Neural crest cell (in vitro differentiated cells): ENCODE results near the gene GPAT2. TPM values are rescaled to one million over a fixed set of nuclear protein-coding genes. Genes with fewer than 3 reads are reported as not detected.
A peak's percentile ranks its signal among the peaks of the same experiment; 100 is the strongest.
"Not testable (repeated sequence)": the region's sequence is repeated elsewhere in the genome, so short reads cannot be mapped to it uniquely, and the experiment has no call there.

Source experiments
- DNase-seq: peaks from one replicate; pipeline ENCODE4 v3.0.0; 2021; ENCODE audit warnings: low read depth, mixed read lengths, low spot score
- H3K27ac Mint-ChIP-seq: one replicate; pipeline ENCODE4 v1.8.0; 2021; ENCODE audit warnings: mild to moderate bottlenecking, mixed read lengths; ENCODE audit not compliant: unreplicated experiment
- H3K27me3 Mint-ChIP-seq: 2 replicates; pipeline ENCODE4 v1.8.0; 2021; ENCODE audit warnings: low read depth, mild to moderate bottlenecking, mixed read lengths
- H3K36me3 Mint-ChIP-seq: 2 replicates; pipeline ENCODE4 v1.8.0; 2021; ENCODE audit warnings: low read depth, mild to moderate bottlenecking, mixed read lengths
- H3K4me1 Mint-ChIP-seq: 2 replicates; pipeline ENCODE4 v1.8.0; 2021; ENCODE audit warnings: mixed read lengths
- H3K4me3 Mint-ChIP-seq: one replicate; pipeline ENCODE4 v1.8.0; 2021; ENCODE audit warnings: mild to moderate bottlenecking, mixed read lengths
- H3K9me3 Mint-ChIP-seq: 2 replicates; pipeline ENCODE4 v1.8.0; 2021; ENCODE audit warnings: mixed read lengths
- CTCF ChIP-seq: fragments of 200-600 bp; sonication (generic); conservative IDR thresholded peaks from 2 replicates; pipeline ENCODE4 v1.5.0; 2021; ENCODE audit warnings: antibody characterized with exemption, mild to moderate bottlenecking
- total RNA-seq: library from RNA; stranded (reverse); gene quantifications from 2 replicates; pipeline ENCODE4 v1.2.1, GENCODE V29; 2021

GPAT2 gene
- total RNA-seq, 1 donor from 2014 or later, result not detected

GRCh38 chr2:96075199-96075771, 40.6 kb upstream of the GPAT2 start:
- Mint-ChIP-seq H3K27ac (no peak overlapping the region), H3K27me3 (no peaks in the 10 kb centered on the region), H3K4me3 (no peak overlapping the region), H3K4me1 (peaks cover 13% of the 10 kb centered on the region), H3K9me3 (peaks cover 2% of the 10 kb centered on the region), H3K36me3 (no peaks in the 10 kb centered on the region)
- no peak for DNase-seq
- no peak for TF ChIP-seq CTCF

GRCh38 chr2:96074156-96074555, 39.4 kb upstream of the GPAT2 start:
- no peaks in the 10 kb centered on the region for H3K36me3 Mint-ChIP-seq
- H3K27ac Mint-ChIP-seq, result no peak overlapping the region
- peaks cover 2% of the 10 kb centered on the region for H3K9me3 Mint-ChIP-seq
- H3K4me3 Mint-ChIP-seq, result no peak overlapping the region
- DNase-seq, result no peak
- no peaks in the 10 kb centered on the region for H3K27me3 Mint-ChIP-seq
- peaks cover 13% of the 10 kb centered on the region for H3K4me1 Mint-ChIP-seq
- TF ChIP-seq CTCF, result no peak

- H3K4me1 Mint-ChIP-seq, result peaks cover 13% of the 10 kb centered on the region
- DNase-seq, result no peak
- peak overlapping the region; percentile 35 for H3K27ac Mint-ChIP-seq
- no peaks in the 10 kb centered on the region for H3K27me3 Mint-ChIP-seq
- no peak for TF ChIP-seq CTCF
- H3K9me3 Mint-ChIP-seq, result peaks cover 2% of the 10 kb centered on the region
- H3K4me3 Mint-ChIP-seq, result no peak overlapping the region
- no peaks in the 10 kb centered on the region for H3K36me3 Mint-ChIP-seq
These were observed 38.6 kb upstream of the GPAT2 start for GRCh38 chr2:96073170-96073775.

- H3K27me3 Mint-ChIP-seq, result no peaks in the 10 kb centered on the region
- no peaks in the 10 kb centered on the region for H3K36me3 Mint-ChIP-seq
- H3K27ac Mint-ChIP-seq, result peak overlapping the region; percentile 35
- H3K4me3 Mint-ChIP-seq, result no peak overlapping the region
- DNase-seq, result no peak
- no peak for TF ChIP-seq CTCF
- H3K9me3 Mint-ChIP-seq, result peaks cover 2% of the 10 kb centered on the region
- peaks cover 13% of the 10 kb centered on the region for H3K4me1 Mint-ChIP-seq
These were observed 38.0 kb upstream of the GPAT2 start for GRCh38 chr2:96072746-96073145.

DNA sequence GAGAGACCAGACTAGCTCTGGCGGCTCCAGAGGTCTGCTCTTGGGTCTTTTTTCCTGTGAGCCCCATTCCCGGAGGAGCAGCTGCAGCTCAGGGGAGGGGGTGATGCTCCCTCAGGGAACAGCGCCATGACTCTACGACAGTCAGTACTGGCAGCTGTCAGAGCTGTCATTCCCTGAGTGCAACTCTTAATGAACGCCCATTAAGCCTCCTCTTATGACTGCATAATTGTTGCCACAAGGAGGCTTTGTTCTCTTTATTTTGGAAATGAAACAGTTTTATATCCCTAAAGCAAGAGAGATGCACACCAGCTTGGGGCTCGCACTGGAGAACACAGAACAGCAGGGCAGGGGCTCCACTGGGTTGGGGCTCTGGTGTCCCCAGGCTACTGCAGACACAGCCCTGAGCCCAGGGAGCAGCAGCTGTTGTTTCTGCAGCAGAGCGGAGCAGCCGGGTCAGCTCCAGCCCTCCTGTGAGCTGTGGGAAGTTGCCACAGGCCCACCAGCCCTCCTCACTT, 37.3 kb upstream of the GPAT2 start:
- DNase-seq, H3K27me3 Mint-ChIP-seq, H3K9me3 Mint-ChIP-seq, H3K4me3 Mint-ChIP-seq, H3K36me3 Mint-ChIP-seq: not testable (repeated sequence)
- Mint-ChIP-seq H3K27ac (peak overlapping the region; percentile 12), H3K4me1 (peaks cover 13% of the 10 kb centered on the region)

- H3K36me3 Mint-ChIP-seq, H3K9me3 Mint-ChIP-seq, H3K27me3 Mint-ChIP-seq, DNase-seq, H3K4me3 Mint-ChIP-seq: not testable (repeated sequence)
- Mint-ChIP-seq H3K27ac (peak overlapping the region; percentile 12), H3K4me1 (peaks cover 13% of the 10 kb centered on the region)
These were observed 36.6 kb upstream of the GPAT2 start for GRCh38 chr2:96071087-96071976.

- peaks cover 13% of the 10 kb centered on the region for H3K4me1 Mint-ChIP-seq
- not testable (repeated sequence) for H3K27ac Mint-ChIP-seq, H3K27me3 Mint-ChIP-seq, H3K36me3 Mint-ChIP-seq, DNase-seq, H3K4me3 Mint-ChIP-seq, H3K9me3 Mint-ChIP-seq
These were observed 35.6 kb upstream of the GPAT2 start for GRCh38 chr2:96070351-96070750.

- not testable (repeated sequence) for H3K4me3 Mint-ChIP-seq, H3K9me3 Mint-ChIP-seq, H3K36me3 Mint-ChIP-seq, H3K27ac Mint-ChIP-seq, DNase-seq, H3K27me3 Mint-ChIP-seq
- peaks cover 13% of the 10 kb centered on the region for H3K4me1 Mint-ChIP-seq
These were observed 35.2 kb upstream of the GPAT2 start for GRCh38 chr2:96069878-96070277.

DNA sequence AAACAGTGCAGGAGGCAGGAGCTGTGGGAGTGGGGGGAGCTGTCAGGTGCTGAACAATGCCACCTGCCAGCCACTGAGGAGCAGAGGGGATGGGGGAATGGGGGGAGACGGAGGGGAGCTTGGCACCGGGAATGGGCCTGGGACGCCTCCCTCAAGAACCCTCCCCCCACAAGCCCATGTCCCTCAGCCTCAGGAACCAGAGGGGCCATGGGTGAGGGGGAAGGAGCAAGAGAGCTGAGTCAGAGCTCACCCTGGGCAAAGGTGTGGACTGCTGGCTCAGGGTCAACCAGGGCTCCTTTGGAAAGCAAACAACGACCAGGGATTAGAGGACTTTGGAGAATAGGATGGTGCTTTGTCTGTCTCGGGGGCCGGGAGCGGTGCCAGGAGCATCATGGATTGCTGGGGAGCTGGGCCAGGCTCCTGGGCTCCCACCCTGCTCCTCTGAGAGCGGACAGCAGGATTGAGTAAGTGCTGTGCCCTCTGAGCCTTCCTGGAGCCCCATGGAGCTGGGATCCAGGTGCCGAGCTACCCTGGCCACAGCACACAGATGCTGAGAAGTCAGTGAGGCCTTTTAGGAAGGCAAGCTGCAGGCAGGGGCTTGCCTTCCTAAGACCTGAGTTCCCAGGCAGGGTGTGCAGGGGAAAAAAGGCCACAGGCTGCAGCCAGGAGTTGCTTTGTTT, 33.3 kb upstream of the GPAT2 start:
- peaks cover 13% of the 10 kb centered on the region for H3K4me1 Mint-ChIP-seq
- not testable (repeated sequence) for H3K36me3 Mint-ChIP-seq, H3K9me3 Mint-ChIP-seq, DNase-seq, H3K4me3 Mint-ChIP-seq, H3K27ac Mint-ChIP-seq, H3K27me3 Mint-ChIP-seq
